ENCODE results near the gene RSPH10B.
A peak's percentile ranks its signal among the peaks of the same experiment; 100 is the strongest.
"Not testable (repeated sequence)": the region's sequence is repeated elsewhere in the genome, so short reads cannot be mapped to it uniquely, and the experiment has no call there.

Gene RSPH10B

DNA sequence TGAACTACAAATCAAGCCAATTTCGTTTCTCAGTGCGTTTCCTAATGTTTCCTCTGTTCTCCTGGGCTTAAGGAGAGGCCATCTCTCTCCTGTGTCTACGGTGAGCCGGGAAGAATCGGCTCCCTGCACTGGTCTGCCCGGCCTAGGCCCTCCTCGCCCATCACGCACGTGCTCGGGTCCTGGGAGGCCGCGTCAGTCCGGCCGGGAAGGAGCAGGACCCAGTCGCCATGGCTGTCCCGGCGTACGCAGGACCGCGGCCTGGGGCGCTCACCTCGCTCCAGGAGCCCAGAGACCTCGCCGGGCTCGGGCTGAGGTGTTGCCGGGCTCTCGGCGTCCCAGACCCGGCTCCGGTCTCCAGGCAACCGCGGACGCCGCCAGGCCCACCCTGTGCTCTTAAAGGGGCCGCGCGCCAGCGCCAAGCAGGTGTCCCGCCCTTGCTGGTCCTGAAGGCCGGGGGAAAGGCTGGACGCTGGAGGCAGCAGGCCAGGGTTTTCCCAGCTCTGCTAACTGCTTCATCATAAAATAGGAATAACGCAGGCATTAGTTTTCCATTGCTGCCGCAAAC, at the start of gene RSPH10B:
Gene RSPH10B, minus strand, starts transcription at position 343 of the 565 bp plus-strand sequence. CDS start 3,573 bp downstream, outside the sequence.
- DNase-seq (ENCODE audit: low spot score): not testable (repeated sequence)

DNA sequence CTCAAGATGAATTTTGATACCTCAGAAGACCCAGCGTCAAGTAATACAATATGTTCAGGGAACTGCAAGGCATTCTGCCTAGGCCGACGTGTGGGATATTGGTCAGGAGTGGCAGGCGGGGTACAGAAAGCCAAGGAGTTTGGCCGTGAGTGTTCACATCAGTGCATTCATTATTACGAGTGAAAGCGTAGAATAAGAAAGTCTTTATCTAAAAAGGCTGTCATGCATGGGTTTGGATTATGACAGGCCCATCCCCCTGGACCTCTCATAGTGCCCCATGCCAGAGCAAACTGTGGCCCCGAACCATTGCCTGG, 46.1 kb upstream of the RSPH10B start:
- no peak for DNase-seq (ENCODE audit: low spot score)

DNA sequence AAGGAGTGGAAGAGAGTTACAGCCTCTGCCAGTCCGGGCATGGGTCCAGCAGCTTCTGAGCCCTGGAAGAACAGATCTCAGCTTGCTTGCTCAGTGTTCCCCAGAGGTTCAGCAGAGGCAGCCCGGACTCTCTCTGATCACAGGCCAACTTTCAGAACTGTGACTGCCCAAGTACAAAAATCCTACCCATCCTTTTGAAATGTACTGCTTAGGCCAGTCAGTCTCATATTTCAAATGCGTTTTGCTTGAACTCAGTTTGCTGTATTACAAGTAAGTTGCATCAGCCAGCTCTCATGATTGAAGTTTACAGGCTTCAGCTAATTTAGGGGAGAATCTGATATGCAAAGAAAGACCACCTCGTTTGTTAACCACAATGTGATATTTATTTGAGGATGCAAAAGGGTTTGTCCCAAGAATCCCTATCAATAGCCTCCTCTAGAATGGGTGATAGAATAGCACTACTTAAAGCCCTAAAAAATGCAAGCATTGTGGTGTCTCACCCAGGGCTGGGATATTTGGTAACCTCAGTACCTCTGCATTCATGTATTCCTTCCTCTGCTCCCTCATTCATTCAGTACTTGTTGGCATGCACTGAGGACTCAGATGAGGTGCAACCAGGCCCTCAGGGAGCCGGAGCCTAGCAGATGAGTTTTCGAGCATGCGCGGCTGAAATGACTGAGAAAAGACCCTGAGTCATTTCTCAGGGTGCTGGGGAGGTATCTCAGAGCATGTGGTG, 45.6 kb upstream of the RSPH10B start:
- peak; percentile 71 for DNase-seq (ENCODE audit: low spot score)

GRCh38 chr7:6012355-6013104, 42.0 kb upstream of the RSPH10B start:
- DNase-seq (ENCODE audit: low spot score): no peak

GRCh38 chr7:6011541-6011940, 41.1 kb upstream of the RSPH10B start:
- no peak for DNase-seq (ENCODE audit: low spot score)

DNA sequence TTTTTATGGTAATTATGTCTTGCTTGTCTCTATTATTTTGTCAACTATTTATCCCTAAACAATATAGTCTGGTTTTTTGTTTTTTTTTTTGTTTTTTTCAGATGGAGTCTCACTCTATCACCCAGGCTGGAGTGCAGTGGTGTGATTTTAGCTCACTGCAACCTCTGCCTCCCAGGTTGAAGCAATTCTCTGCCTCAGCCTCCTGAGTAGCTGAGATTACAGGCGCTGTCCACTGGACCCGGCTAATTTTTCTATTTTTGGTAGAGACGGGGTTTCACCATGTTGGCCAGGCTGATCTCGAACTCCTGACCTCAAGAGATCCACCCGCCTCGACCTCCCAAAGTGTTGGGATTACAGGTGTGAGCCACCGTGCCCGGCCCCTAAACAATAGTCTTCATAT, 39.9 kb upstream of the RSPH10B start:
- not testable (repeated sequence) for DNase-seq (ENCODE audit: low spot score)

GRCh38 chr7:6008668-6009611, 38.5 kb upstream of the RSPH10B start, which contains the start of the genes AIMP2 and PMS2:
Gene AIMP2, plus strand, starts transcription at chr7:6009272. Its CDS starts 92 bp downstream, at chr7:6009364.
Gene PMS2, minus strand, starts transcription at chr7:6009049. Its CDS starts 30 bp downstream, at chr7:6009019.
- DNase-seq (ENCODE audit: low spot score): peak; percentile 95

DNA sequence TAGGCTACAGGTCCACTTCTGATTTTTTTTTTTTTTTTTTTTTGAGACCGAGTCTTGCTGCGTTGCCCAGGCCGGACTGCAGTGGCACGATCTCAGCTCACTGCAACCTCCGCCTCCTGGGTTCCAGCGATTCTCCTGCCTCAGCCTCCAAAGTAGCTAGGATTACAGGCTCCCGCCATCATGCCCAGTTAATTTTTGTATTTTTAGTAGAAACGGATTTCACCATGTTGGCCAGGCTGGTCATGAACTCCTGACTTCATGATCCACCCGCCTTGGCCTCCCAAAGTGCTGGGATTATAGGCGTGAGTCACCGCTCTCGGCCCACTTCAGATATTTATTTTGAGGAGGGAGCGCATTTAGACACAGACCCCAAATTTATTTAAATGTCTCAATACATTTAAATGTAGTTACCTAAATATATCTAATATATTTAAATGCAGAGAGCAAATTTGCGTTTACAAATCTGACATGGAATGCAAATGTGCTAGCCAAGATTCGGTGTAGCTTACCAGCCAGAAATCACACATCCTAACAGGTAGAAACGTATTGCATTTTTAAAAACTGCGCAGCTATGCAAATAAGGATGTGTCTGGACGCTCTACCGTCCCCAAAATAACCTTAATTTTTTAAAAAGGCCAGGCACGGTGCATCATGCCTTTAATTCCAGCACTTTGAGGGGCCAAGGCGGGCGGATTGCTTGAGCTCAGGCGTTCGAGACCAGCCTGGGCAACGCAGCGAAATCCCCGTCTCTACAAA, 37.5 kb upstream of the RSPH10B start:
- DNase-seq (ENCODE audit: low spot score): not testable (repeated sequence)

- DNase-seq (ENCODE audit: low spot score): no peak
Measured at GRCh38 chr7:6007386-6007785, 36.9 kb upstream of the RSPH10B start.

- peak; percentile 61 for DNase-seq (ENCODE audit: low spot score)
Measured at GRCh38 chr7:5997210-5997808, 26.8 kb upstream of the RSPH10B start.

GRCh38 chr7:5987061-5987460, 16.6 kb upstream of the RSPH10B start:
- not testable (repeated sequence) for DNase-seq (ENCODE audit: low spot score)

DNA sequence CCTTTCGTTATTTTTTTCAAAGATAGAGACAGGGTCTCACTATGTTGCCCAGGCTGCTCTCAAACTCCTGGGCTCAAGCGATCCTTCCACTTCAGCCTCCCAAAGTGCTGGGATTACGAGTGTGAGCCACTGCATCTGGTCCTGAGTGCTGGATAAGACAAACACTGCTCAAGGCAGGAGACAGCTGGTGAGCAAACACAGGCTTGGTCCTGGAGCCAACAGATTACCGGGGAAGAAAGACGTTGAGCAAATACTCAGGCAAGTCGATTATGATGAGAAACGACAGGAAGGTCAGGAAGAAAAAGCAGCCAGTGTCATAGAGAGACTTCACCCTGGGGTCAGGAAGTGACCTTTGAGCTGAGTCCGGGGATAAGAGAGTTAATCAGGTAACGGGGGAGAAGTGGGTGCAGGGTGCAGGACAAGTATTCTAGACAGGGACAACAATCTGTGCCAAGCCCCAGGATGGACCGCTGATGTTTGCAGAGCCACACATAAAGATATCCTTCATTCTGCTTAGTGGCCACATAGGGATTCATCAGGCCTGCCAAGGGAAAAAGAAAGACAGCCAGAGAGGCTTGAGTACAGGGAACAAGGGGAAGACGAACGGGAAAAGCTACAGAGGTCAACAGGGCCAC, 9.3 kb upstream of the RSPH10B start:
- DNase-seq (ENCODE audit: low spot score): not testable (repeated sequence)

GRCh38 chr7:5973580-5973979, 3.1 kb upstream of the RSPH10B start:
- DNase-seq (ENCODE audit: low spot score): not testable (repeated sequence)

DNA sequence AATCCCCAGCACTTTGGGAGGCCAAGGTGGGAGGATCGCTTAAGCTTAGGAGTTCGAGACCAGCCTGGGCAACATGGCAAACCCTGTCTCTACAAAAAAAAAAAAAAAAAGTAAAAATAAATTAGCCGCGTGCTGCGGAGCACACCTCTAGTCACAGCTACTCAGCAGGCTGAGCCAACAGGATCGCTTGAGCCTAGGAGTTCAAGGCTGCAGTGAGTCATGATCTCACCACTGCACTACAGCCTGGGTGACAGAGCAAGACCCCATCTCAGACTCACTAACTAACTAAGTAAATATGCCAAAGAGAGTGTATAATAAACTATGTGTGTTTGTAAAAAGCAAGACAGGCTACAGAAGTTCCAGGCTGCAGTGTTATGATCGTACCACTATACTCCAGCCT, 6.7 kb downstream of the RSPH10B start:
- not testable (repeated sequence) for DNase-seq (ENCODE audit: low spot score)

- DNase-seq (ENCODE audit: low spot score): not testable (repeated sequence)
Measured at GRCh38 chr7:5963205-5963604, 7.3 kb downstream of the RSPH10B start.

GRCh38 chr7:5934945-5935450, 35.5 kb downstream of the RSPH10B start:
- DNase-seq (ENCODE audit: low spot score): not testable (repeated sequence)

- DNase-seq (ENCODE audit: low spot score): not testable (repeated sequence)
Measured at GRCh38 chr7:5931905-5932644, 38.4 kb downstream of the RSPH10B start.

GRCh38 chr7:5931250-5931649, 39.2 kb downstream of the RSPH10B start:
- not testable (repeated sequence) for DNase-seq (ENCODE audit: low spot score)

DNA sequence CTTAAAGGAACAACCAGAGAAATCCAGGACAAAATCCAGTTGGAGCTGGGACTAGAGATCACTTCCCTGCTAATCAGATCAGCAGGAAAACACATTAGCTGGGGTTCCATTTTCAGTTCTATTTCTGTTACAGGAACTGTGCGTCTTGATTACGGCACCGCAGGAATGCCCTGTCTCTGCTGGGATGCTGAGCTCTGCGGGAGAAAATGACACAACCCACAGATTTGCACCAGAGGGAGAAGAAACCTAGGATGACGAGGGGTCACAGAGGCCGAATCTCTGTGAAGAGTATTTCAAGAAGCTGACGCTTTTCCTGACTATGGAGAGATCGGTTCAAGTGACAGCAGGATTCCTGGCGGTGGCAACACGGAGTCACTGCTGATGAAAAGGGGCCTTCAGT, 40.2 kb downstream of the RSPH10B start:
- DNase-seq (ENCODE audit: low spot score): not testable (repeated sequence)

Measured in AG08396 (cell line).